B cell (primary cell): ENCODE data around the gene KCNK2. TPM values are rescaled to one million over a fixed set of nuclear protein-coding genes. Genes with fewer than 3 reads are reported as not detected.

ENCODE experiments used
- ATAC-seq: fragments of 200-7000 bp; cut with Tn5 transposase; one replicate; pipeline ENCODE4 v1.10.0; 2021; ENCODE audit warnings: low read depth, mild to moderate bottlenecking, moderate number of reproducible peaks, moderate library complexity
- CTCF ChIA-PET: fragments of 350-600 bp; sonication (Branson Sonifier 250); formaldehyde crosslinking; loops from one replicate; lab custom pipeline; 2021; ENCODE audit warnings: antibody characterized with exemption, inconsistent platforms; lab: Charles Lee
- POLR2A ChIA-PET: fragments of 350-600 bp; sonication (Branson Sonifier 250); formaldehyde crosslinking; loops from one replicate; lab custom pipeline; 2021; ENCODE audit warnings: antibody characterized with exemption; lab: Charles Lee
- DNase-seq: peaks from one replicate; pipeline ENCODE4 v3.0.0; 2013
- H2AFZ ChIP-seq: 2 replicates; pipeline ENCODE4 v1.6.1; 2012; ENCODE audit warnings: mild to moderate bottlenecking, low read depth, low read length; ENCODE audit not compliant: insufficient read depth, poor library complexity, severe bottlenecking
- H3K27ac ChIP-seq, 2 donors: 1 replicate in 1 of 2; 2 replicates in 1 of 2; pipeline ENCODE4 v1.5.1; 2012 to 2013; ENCODE audit warnings: low read length in 2 of 2, mild to moderate bottlenecking in 2 of 2, moderate library complexity in 1 of 2
- H3K27me3 ChIP-seq, 4 experiments: fragments of 200-600 bp in 1 of 4; sonication (generic) in 1 of 4; replicated peaks in 1 of 4; 1 replicate in 2 of 4; 2 replicates in 2 of 4; pipeline versions ENCODE4 v1.6.1 to v1.7.0; 2013 to 2016; ENCODE audit warnings: low read length in 3 of 4, mild to moderate bottlenecking in 2 of 4, mixed read lengths in 1 of 4, moderate library complexity in 1 of 4; ENCODE audit not compliant: insufficient read depth in 4 of 4, control insufficient read depth in 3 of 4; ENCODE audit errors: control extremely low read depth in 1 of 4
- H3K36me3 ChIP-seq, 2 experiments: replicated peaks in 1 of 2; 1 replicate in 1 of 2; 2 replicates in 1 of 2; pipeline versions ENCODE4 v1.6.1 to v1.7.1; 2013; ENCODE audit warnings: low read length in 1 of 2; ENCODE audit not compliant: insufficient read depth in 2 of 2, control insufficient read depth in 1 of 2; ENCODE audit errors: control extremely low read depth in 1 of 2, extremely low read depth in 1 of 2
- H3K4me1 ChIP-seq, 2 donors: fragments of 200-600 bp in 1 of 2; sonication (generic) in 1 of 2; 1 replicate in 1 of 2; 2 replicates in 1 of 2; pipeline versions ENCODE4 v1.5.1 to v1.6.1; 2013 to 2017; ENCODE audit warnings: low read length in 2 of 2; ENCODE audit not compliant: control insufficient read depth in 2 of 2, insufficient read depth in 2 of 2
- H3K4me2 ChIP-seq: replicated peaks from 2 replicates; pipeline ENCODE3; 2012; ENCODE audit warnings: mild to moderate bottlenecking, low read depth, low read length; ENCODE audit not compliant: poor library complexity, severe bottlenecking
- H3K4me3 ChIP-seq, 5 experiments: fragments of 200-600 bp in 1 of 5; sonication (generic) in 1 of 5; 1 replicate in 3 of 5; 2 replicates in 2 of 5; pipeline versions ENCODE4 v1.5.1 to v1.7.0; 2011 to 2016; ENCODE audit warnings: low read length in 4 of 5, mild to moderate bottlenecking in 4 of 5, low read depth in 2 of 5, control low read depth in 1 of 5, moderate library complexity in 1 of 5; ENCODE audit not compliant: insufficient read depth in 1 of 5; ENCODE audit errors: control extremely low read depth in 1 of 5, extremely low read depth in 1 of 5
- H3K79me2 ChIP-seq: fragments of 200-600 bp; sonication (generic); one replicate; pipeline ENCODE4 v1.6.0; 2016; ENCODE audit warnings: low read length; ENCODE audit not compliant: control insufficient read depth, insufficient read depth
- H3K9ac ChIP-seq: fragments of 200-600 bp; sonication (generic); 2 replicates; pipeline ENCODE4 v1.6.1; 2017; ENCODE audit warnings: mild to moderate bottlenecking, low read length, moderate library complexity
- H3K9me3 ChIP-seq, 3 donors: one replicate each; pipeline versions ENCODE4 v1.6.1 to v1.7.1; 2013; ENCODE audit warnings: low read length in 2 of 3; ENCODE audit not compliant: control insufficient read depth in 2 of 3, insufficient read depth in 1 of 3; ENCODE audit errors: control extremely low read depth in 1 of 3
- H4K20me1 ChIP-seq: 2 replicates; pipeline ENCODE4 v1.6.0; 2012; ENCODE audit warnings: mild to moderate bottlenecking, low read length; ENCODE audit not compliant: insufficient read depth, control insufficient read depth, poor library complexity, severe bottlenecking
- H3K27ac Mint-ChIP-seq: one replicate; pipeline ENCODE4 v1.8.0; 2021; ENCODE audit warnings: mixed read lengths
- H3K27me3 Mint-ChIP-seq: one replicate; pipeline ENCODE4 v1.8.0; 2021; ENCODE audit warnings: mixed read lengths
- H3K4me1 Mint-ChIP-seq: one replicate; pipeline ENCODE4 v1.8.0; 2021; ENCODE audit warnings: mixed read lengths
- H3K4me3 Mint-ChIP-seq: one replicate; pipeline ENCODE4 v1.8.0; 2021; ENCODE audit warnings: mixed read lengths
- H3K9me3 Mint-ChIP-seq: one replicate; pipeline ENCODE4 v1.8.0; 2022; ENCODE audit warnings: mixed read lengths; ENCODE audit not compliant: insufficient read depth
- CTCF ChIP-seq: fragments of 200-600 bp; IDR thresholded peaks from one replicate; pipeline ENCODE4 v1.8.0; 2022; ENCODE audit warnings: antibody characterized with exemption, mild to moderate bottlenecking
- EZH2 ChIP-seq: IDR thresholded peaks from 2 replicates; pipeline ENCODE4 v1.6.1; 2012; ENCODE audit warnings: borderline replicate concordance, low read depth, mild to moderate bottlenecking, moderate library complexity, low read length; ENCODE audit not compliant: insufficient read depth, poor library complexity, severe bottlenecking
- WGBS: methylation state at CpG from one replicate; pipeline ENCODE4 v1.1.5; 2013; ENCODE audit warnings: missing lambda C conversion rate; ENCODE audit not compliant: insufficient coverage; 5-methylcytosine and 5-hydroxymethylcytosine counted together
- intact Hi-C: fragments of 100-400 bp; cut with micrococcal nuclease; formaldehyde crosslinking; loops from one replicate; pipeline ENCODE4 v1.10.0; 2022
- polyA minus RNA-seq: library from RNA; depleted of rRNA, polyadenylated mRNA; stranded (reverse); fragments of >200 nt; gene quantifications from 2 replicates; pipeline ENCODE4 v1.2.3, GENCODE V29; 2012
- polyA plus RNA-seq: library from polyadenylated mRNA; depleted of rRNA; stranded (reverse); fragments of >200 nt; gene quantifications from 2 replicates; pipeline ENCODE4 v1.2.3, GENCODE V29; 2012
- total RNA-seq, 2 donors: library from RNA; stranded (reverse); fragments of 120-200 nt in 1 of 2; gene quantifications; 1 replicate in 1 of 2; 2 replicates in 1 of 2; pipeline versions ENCODE4 v1.2.3 to v1.2.4, GENCODE V29; 2013 to 2022

Gene KCNK2
- not detected in 2 replicates for total RNA-seq
- total RNA-seq (2013) = 0.07 TPM
- not detected in 2 replicates for polyA plus RNA-seq
- polyA minus RNA-seq = not detected in 2 replicates

DNA sequence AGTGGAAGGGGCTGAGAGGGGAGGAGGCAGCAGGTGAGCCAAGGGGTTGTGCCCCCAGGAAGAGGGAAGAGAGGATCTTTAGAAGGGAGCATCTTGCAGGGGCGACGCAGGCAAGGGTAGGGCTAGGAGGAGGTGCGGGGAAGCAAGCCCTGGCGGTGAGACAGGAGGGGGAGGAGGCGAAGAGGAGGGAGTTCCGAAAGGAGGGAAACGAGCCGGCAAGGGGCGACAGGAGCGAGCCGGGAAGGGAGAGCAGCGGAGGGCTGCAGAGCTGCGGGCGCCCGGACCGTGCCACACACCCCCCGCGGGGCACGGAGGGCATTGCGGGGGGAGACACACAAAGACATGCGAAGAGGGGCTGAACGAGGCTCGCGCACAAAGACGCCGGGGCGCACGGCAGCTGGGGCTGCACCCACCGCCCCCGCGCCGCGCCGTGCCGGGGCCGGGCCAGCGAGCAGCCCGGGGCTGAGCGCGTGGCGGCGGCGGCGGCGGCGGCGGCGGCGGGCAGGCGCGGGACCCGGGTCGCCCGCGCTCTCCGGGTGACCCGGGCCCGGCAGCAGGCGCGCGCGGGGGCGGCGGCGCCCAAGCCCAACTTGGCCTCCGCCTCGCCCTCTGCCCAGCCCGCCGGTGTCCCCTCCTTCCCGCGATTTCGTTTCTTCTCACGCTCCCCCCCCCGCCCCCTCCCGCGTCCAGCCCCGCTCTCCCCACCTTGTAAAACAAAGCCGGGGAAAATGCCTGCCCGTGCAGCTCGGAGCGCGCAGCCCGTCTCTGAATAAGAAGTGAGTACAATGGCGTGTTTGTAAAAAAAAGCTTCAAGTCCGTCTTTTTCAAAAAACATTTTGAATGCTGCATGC, at the start of gene KCNK2:
KCNK2 (plus strand) TSS at position 206 of the 851 bp plus-strand sequence. CDS start 649 bp downstream, outside the sequence.
- Mint-ChIP-seq H3K27me3 (peaks cover 30% of the 10 kb centered on the region), H3K4me3 (no peak within 1 kb of the TSS), H3K27ac (no peak within 1 kb of the TSS), H3K9me3 (no peaks in the 10 kb centered on the region), H3K4me1 (peaks cover 1% of the 10 kb centered on the region)
- peaks cover 0 to 10% (median 0%) of the 10 kb centered on the region in 3 donors for H3K9me3 ChIP-seq
- H3K36me3 ChIP-seq = no peaks in the 10 kb centered on the region
- POLR2A ChIA-PET = no interaction called here
- H3K9ac ChIP-seq = no peak within 1 kb of the TSS
- no peak within 1 kb of the TSS for H3K27ac ChIP-seq
- no peaks in the 10 kb centered on the region for H4K20me1 ChIP-seq
- no peaks in the 10 kb centered on the region for H3K4me1 ChIP-seq
- H3K27me3 ChIP-seq = peaks cover 0 to 16% (median 6%) of the 10 kb centered on the region in 4 experiments
- intact Hi-C loops = no loop called here
- H3K4me3 ChIP-seq = no peak within 1 kb of the TSS
- H2AFZ ChIP-seq = no peak within 1 kb of the TSS
- H3K79me2 ChIP-seq = no peaks in the 10 kb centered on the region
- no peak for TF ChIP-seq CTCF
- TF ChIP-seq EZH2 = no peak
- WGBS = 5% methylated on average over 66 of the region's 85 CpGs
- CTCF ChIA-PET = no interaction called here
- DNase-seq (peak; percentile 3), ATAC-seq (no peak)
- no peak within 1 kb of the TSS for H3K4me2 ChIP-seq

DNA sequence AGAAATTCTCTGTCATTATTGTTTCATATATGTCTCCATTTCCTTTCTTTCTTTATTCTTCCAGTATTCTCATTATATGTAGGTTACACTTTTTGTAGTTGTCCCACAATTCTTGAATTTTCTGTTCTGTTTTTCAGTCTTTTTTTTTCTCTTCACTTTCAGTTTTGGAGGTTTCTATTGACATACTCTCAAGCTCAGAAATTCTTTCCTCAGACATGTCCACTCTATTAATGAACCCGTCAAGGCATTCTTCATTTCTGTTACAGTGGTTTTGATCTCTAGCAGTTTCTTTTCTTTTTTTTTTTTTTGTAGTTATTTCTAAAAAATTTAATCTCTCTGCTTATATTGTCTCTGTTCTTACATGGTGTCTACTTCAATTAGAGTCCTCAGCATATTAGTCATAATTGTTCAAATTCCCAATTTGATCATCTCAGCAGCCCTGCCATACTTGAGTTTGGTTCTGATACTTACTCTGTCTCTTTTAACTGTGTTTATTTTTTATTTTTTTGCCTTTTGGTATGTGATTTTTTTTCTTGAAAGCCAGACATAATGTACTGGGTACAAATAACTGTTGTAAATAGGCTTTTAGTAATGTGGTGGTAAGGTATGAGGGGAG, 49.5 kb upstream of the KCNK2 start:
- Histone ChIP-seq H3K9ac (no peak overlapping the region), H3K36me3 (no peaks in the 10 kb centered on the region), H4K20me1 (no peaks in the 10 kb centered on the region), H3K27me3 (no peaks in the 10 kb centered on the region), H3K4me3 (no peak overlapping the region), H2AFZ (no peak overlapping the region), H3K9me3 (no peaks in the 10 kb centered on the region), H3K4me2 (no peak overlapping the region), H3K27ac (no peak overlapping the region), H3K79me2 (no peaks in the 10 kb centered on the region), H3K4me1 (no peaks in the 10 kb centered on the region)
- intact Hi-C loops = no loop called here
- H3K9me3 Mint-ChIP-seq = no peaks in the 10 kb centered on the region
- ATAC-seq = no peak
- no peaks in the 10 kb centered on the region for H3K4me1 Mint-ChIP-seq
- no peaks in the 10 kb centered on the region for H3K27me3 Mint-ChIP-seq
- no peak overlapping the region for H3K4me3 Mint-ChIP-seq
- no peak for DNase-seq
- ChIA-PET CTCF (no interaction called here), POLR2A (no interaction called here)
- H3K27ac Mint-ChIP-seq = no peak overlapping the region
- no peak for TF ChIP-seq EZH2
- TF ChIP-seq CTCF = no peak
- WGBS = no CpG with 5 or more reads among the region's 1 CpG
